Stomach (tissue), 4 donors: Measurements from ENCODE around the gene COL4A2.

Experiments used
- CTCF ChIP-seq, 7 experiments: fragments of 450-650 bp in 4 of 7; fragments of 200-600 bp in 3 of 7; sonication (generic) in 3 of 7; IDR thresholded peaks; one replicate each; pipeline ENCODE4 v1.5.1; 2016 to 2019; ENCODE audit warnings: antibody characterized with exemption in 7 of 7, control low read depth in 2 of 7, mild to moderate bottlenecking in 1 of 7
- POLR2A ChIP-seq, 4 donors: fragments of 450-650 bp; IDR thresholded peaks; one replicate each; pipeline ENCODE4 v1.6.1; 2016; ENCODE audit warnings: antibody characterized with exemption in 4 of 4, control low read depth in 2 of 4, mild to moderate bottlenecking in 1 of 4, moderate library complexity in 1 of 4
- POLR2AphosphoS5 ChIP-seq, 3 donors: sonication (generic); formaldehyde crosslinking; IDR thresholded peaks; one replicate each; pipeline ENCODE4 v1.6.1; 2016; ENCODE audit warnings: antibody characterized with exemption in 3 of 3

GRCh38 chr13:110346661-110347067 lies 39.6 kb downstream of the COL4A2 start:
- TF ChIP-seq CTCF (IDR thresholded peaks at IDR 0.05), result no peak
- no peak for TF ChIP-seq POLR2AphosphoS5 (IDR thresholded peaks at IDR 0.05)
- no peak for TF ChIP-seq POLR2A (IDR thresholded peaks at IDR 0.05)
